Activated CD8-positive, alpha-beta T cell treated with anti-CD3 and anti-CD28 coated beads for 36 hours (primary cell): ENCODE measurements around the gene DEF6. TPM values are rescaled to one million over a fixed set of nuclear protein-coding genes. Genes with fewer than 3 reads are reported as not detected.
A peak's percentile ranks its signal among the peaks of the same experiment; 100 is the strongest.

ENCODE experiments used
- ATAC-seq: fragments of 200-7000 bp; cut with Tn5 transposase; one replicate; pipeline ENCODE4 v1.10.0; 2021; ENCODE audit warnings: mild to moderate bottlenecking, moderate library complexity
- CTCF ChIA-PET: fragments of 350-600 bp; sonication (Branson Sonifier 250); formaldehyde crosslinking; loops from one replicate; lab custom pipeline; 2021; ENCODE audit warnings: antibody characterized with exemption; lab: Charles Lee
- POLR2A ChIA-PET: fragments of 350-600 bp; sonication (Branson Sonifier 250); formaldehyde crosslinking; loops from one replicate; lab custom pipeline; 2021; ENCODE audit warnings: antibody characterized with exemption; lab: Charles Lee
- DNase-seq: peaks from one replicate; pipeline ENCODE4 v3.0.0-alpha.2; 2020
- H3K27ac Mint-ChIP-seq: one replicate; pipeline ENCODE4 v1.8.0; 2021; ENCODE audit warnings: mild to moderate bottlenecking, mixed read lengths
- H3K27me3 Mint-ChIP-seq: one replicate; pipeline ENCODE4 v1.8.0; 2021; ENCODE audit warnings: mixed read lengths
- H3K36me3 Mint-ChIP-seq: one replicate; pipeline ENCODE4 v1.8.0; 2021; ENCODE audit warnings: low read depth, mixed read lengths
- H3K4me1 Mint-ChIP-seq: one replicate; pipeline ENCODE4 v1.8.0; 2021; ENCODE audit warnings: low read depth, mixed read lengths
- H3K4me3 Mint-ChIP-seq: one replicate; pipeline ENCODE4 v1.8.0; 2021; ENCODE audit warnings: mild to moderate bottlenecking, moderate library complexity, mixed read lengths
- H3K9me3 Mint-ChIP-seq: one replicate; pipeline ENCODE4 v1.8.0; 2021; ENCODE audit warnings: mixed read lengths
- intact Hi-C: fragments of 100-400 bp; cut with micrococcal nuclease; formaldehyde crosslinking; loops from one replicate; pipeline ENCODE4 v1.10.0; 2022
- total RNA-seq, 2 experiments: library from RNA; stranded (reverse); gene quantifications; one replicate each; pipeline ENCODE4 v1.2.3, GENCODE V29; 2021
- TF ChIP-seq, protein P1 (sequence below): fragments of 200-600 bp; IDR thresholded peaks from one replicate; pipeline ENCODE4 v1.8.0; 2022; ENCODE audit warnings: antibody characterized with exemption, mild to moderate bottlenecking

Gene DEF6
- total RNA-seq, 2 experiments from 2014 or later, result 97.1 to 99.1 TPM

DNA sequence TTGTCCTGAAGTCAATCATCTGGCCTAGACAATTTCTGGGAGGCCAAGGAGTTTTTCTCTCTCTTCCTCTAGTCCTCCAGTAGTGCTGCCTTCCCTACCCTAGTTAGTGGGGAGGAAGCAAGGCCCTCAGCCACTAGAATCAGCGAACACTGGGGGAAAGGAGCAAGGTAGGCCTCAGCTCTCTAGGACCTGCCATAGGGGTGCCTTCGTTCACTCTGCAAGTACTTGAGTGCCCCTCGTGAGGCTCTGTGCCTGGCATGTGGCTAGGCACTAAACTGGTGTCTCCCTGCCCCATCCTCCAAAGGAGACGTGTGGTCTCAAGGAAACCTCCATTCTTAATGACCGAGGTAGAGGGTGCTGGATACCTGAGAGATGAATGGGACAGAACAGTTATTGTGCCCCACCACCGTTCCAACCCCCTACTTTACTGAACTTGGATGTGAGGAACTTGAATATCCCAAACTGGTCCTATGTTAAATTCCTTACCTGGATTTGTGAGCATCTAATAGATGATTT lies 1.1 kb downstream of the DEF6 start:
- CTCF ChIA-PET, result interaction anchor here (1.0 to 7.5 kb wide), 8 partner anchors 12 to 155 kb away, joined by 3 to 241 read pairs (median 20); partner anchors contain the start of genes FANCE and PPARD
- Mint-ChIP-seq H3K27ac (peak overlapping the region; percentile 93), H3K9me3 (no peaks in the 10 kb centered on the region), H3K4me1 (peaks cover 52% of the 10 kb centered on the region), H3K27me3 (no peaks in the 10 kb centered on the region), H3K36me3 (peaks cover 41% of the 10 kb centered on the region), H3K4me3 (peak overlapping the region; percentile 92)
- no peak for ATAC-seq
- TF ChIP-seq, protein P1, sequence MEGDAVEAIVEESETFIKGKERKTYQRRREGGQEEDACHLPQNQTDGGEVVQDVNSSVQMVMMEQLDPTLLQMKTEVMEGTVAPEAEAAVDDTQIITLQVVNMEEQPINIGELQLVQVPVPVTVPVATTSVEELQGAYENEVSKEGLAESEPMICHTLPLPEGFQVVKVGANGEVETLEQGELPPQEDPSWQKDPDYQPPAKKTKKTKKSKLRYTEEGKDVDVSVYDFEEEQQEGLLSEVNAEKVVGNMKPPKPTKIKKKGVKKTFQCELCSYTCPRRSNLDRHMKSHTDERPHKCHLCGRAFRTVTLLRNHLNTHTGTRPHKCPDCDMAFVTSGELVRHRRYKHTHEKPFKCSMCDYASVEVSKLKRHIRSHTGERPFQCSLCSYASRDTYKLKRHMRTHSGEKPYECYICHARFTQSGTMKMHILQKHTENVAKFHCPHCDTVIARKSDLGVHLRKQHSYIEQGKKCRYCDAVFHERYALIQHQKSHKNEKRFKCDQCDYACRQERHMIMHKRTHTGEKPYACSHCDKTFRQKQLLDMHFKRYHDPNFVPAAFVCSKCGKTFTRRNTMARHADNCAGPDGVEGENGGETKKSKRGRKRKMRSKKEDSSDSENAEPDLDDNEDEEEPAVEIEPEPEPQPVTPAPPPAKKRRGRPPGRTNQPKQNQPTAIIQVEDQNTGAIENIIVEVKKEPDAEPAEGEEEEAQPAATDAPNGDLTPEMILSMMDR, result no peak
- POLR2A ChIA-PET, result interaction anchor here (0.6 to 5.9 kb wide), 12 partner anchors 13 to 177 kb away, joined by 3 to 36 read pairs (median 4); partner anchors contain the start of genes PPARD and RPL10A
- DNase-seq, result peak; percentile 42
- intact Hi-C loops, result loop anchor here (2.0 to 5.0 kb wide), 2 partner anchors 150 to 169 kb away; partner anchors contain the start of gene RPL10A

DNA sequence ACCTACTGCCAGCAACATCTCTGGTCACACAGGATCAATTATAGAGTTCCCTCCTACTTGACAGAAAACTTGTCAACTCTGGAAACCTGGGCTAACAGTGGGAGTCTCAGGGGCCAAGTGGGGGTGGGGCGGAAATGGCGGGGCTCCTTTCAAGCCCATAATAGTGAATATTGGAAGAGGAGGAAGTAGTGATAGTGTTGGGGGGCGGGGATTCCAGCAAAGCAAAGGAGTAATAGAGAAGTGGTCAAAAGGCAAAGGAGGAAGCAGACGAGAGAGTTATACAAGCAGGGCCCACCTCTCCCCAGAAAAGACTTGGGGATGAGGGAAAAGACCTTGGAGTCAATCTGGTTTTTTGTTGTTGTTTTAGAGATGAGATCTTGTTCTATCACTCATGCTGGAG lies 2.1 kb downstream of the DEF6 start:
- Mint-ChIP-seq H3K4me3 (peak overlapping the region; percentile 92), H3K27me3 (no peaks in the 10 kb centered on the region), H3K9me3 (no peaks in the 10 kb centered on the region), H3K36me3 (peaks cover 44% of the 10 kb centered on the region), H3K4me1 (peaks cover 60% of the 10 kb centered on the region), H3K27ac (peak overlapping the region; percentile 93)
- POLR2A ChIA-PET, result interaction anchor here (1.0 to 5.9 kb wide), 4 partner anchors 12 to 174 kb away, joined by 3 to 24 read pairs (median 11); no protein-coding TSS in a partner anchor
- DNase-seq, result peak; percentile 62
- TF ChIP-seq, protein P1, result no peak
- no peak for ATAC-seq
- CTCF ChIA-PET, result interaction anchor here (1.0 to 7.5 kb wide), 5 partner anchors 12 to 168 kb away, joined by 5 to 241 read pairs (median 13); partner anchors contain the start of genes PPARD and RPL10A
- intact Hi-C loops, result loop anchor here (2.0 to 5.0 kb wide), 2 partner anchors 149 to 168 kb away; partner anchors contain the start of gene RPL10A

DNA sequence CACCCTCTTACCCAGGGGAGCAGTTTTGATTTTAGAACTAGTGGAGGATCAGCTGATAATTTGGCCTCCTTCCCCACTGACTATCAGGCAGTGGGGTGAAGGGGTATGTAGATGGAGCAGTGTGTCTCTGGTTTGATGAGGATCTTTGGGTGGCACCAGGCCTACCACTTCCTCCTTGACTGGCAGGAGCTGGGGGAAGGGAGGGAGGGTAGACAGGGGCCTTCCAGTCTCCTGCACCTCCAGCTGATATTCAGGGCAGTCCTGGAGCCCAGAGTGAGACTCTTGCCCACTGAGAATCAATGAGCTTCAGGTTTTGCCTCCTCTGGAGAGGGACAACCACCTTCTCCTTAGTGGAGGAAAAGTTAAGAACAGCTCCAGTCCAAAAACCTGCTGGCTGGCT lies 3.2 kb downstream of the DEF6 start:
- Mint-ChIP-seq H3K27me3 (no peaks in the 10 kb centered on the region), H3K27ac (peak overlapping the region; percentile 93), H3K4me1 (peaks cover 61% of the 10 kb centered on the region), H3K4me3 (peak overlapping the region; percentile 92), H3K9me3 (no peaks in the 10 kb centered on the region), H3K36me3 (peaks cover 45% of the 10 kb centered on the region)
- no peak for ATAC-seq
- TF ChIP-seq, protein P1, result no peak
- intact Hi-C loops, result no loop called here
- CTCF ChIA-PET, result interaction anchor here (1.0 to 7.5 kb wide), 7 partner anchors 12 to 167 kb away, joined by 3 to 241 read pairs (median 7); partner anchors contain the start of genes PPARD and RPL10A
- peak; percentile 48 for DNase-seq
- POLR2A ChIA-PET, result interaction anchor here (0.6 to 5.9 kb wide), 8 partner anchors 10 to 423 kb away, joined by 3 to 24 read pairs (median 4); partner anchors contain the start of gene RPL10A

DNA sequence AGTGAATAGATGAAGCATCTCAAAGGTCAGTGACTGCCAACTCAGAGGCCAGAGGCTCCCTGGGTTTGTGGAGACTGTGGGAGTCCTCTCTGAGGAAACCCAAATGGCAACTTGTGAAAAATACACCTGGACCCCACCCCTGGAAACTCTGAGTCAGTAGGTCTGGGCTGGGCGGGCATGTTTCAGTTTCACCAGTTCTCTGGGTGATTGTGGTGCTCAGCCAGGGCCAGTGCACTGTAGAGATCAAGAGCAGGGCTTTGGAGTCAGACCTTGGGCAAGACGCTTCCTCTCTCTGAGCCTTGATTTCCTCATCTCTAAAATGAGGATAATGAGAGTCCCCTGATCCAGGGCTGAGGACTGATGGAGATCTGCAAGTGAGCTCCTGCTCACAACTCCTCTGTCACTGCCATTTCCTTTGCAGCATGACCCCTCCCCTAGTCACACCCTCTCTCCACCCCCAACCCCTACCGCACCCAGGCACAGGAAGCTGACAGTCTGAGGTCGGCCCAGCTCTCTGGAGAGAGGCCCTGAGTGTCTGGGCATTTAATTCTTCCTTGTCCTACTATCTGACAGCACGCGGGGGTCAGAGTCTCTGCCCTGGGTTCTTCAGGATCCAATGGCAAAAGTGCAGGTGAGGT lies 5.1 kb downstream of the DEF6 start:
- DNase-seq (peak; percentile 98), ATAC-seq (peak; percentile 81)
- TF ChIP-seq, protein P1, result no peak
- H3K4me1 Mint-ChIP-seq, result peaks cover 69% of the 10 kb centered on the region
- H3K9me3 Mint-ChIP-seq, result no peaks in the 10 kb centered on the region
- H3K27me3 Mint-ChIP-seq, result no peaks in the 10 kb centered on the region
- ChIA-PET POLR2A (interaction anchor here (0.6 to 2.2 kb wide), 14 partner anchors 9 to 377 kb away, joined by 3 to 11 read pairs (median 4); partner anchors contain the start of genes FANCE, PPARD and RPL10A), CTCF (interaction anchor here (1.0 to 3.6 kb wide), 6 partner anchors 9 to 147 kb away, joined by 3 to 20 read pairs (median 4); partner anchors contain the start of gene PPARD)
- intact Hi-C loops, result no loop called here
- H3K36me3 Mint-ChIP-seq, result peaks cover 57% of the 10 kb centered on the region
- H3K27ac Mint-ChIP-seq, result peak overlapping the region; percentile 93
- peak overlapping the region; percentile 76 for H3K4me3 Mint-ChIP-seq
